HepG2 (cell line): ENCODE results near the gene CFL1. TPM values are rescaled to one million over a fixed set of nuclear protein-coding genes. Genes with fewer than 3 reads are reported as not detected.

Experiments
- AGO1 ChIP-seq: fragments of 200-400 bp; formaldehyde crosslinking; IDR thresholded peaks from 2 replicates; pipeline ENCODE4 v1.6.1; 2017; ENCODE audit warnings: mild to moderate bottlenecking, low read depth, low read length, moderate library complexity; ENCODE audit not compliant: poor library complexity, severe bottlenecking
- AHDC1 ChIP-seq: sonication (generic); formaldehyde crosslinking; IDR thresholded peaks from 2 replicates; pipeline ENCODE4 v1.5.1; 2020; ENCODE audit warnings: mild to moderate bottlenecking, missing genetic modification reagents, borderline replicate concordance
- CREB1 ChIP-seq, 2 experiments: fragments of 450-650 bp in 1 of 2; IDR thresholded peaks; 2 replicates each; pipeline ENCODE4 v1.6.1; 2016 to 2017; ENCODE audit warnings: control low read depth in 1 of 2, mild to moderate bottlenecking in 1 of 2, missing compliant biosample characterization in 1 of 2, missing genetic modification characterization in 1 of 2
- ELF4 ChIP-seq: sonication (generic); formaldehyde crosslinking; IDR thresholded peaks from 2 replicates; pipeline ENCODE4 v1.5.0; 2020; ENCODE audit warnings: missing genetic modification reagents, mild to moderate bottlenecking, moderate library complexity, borderline replicate concordance
- HCFC1 ChIP-seq: fragments of 150-350 bp; IDR thresholded peaks from 2 replicates; pipeline ENCODE4 v1.6.1; 2014; ENCODE audit warnings: low read depth, low read length
- HOXA3 ChIP-seq: sonication (generic); formaldehyde crosslinking; IDR thresholded peaks from 2 replicates; pipeline ENCODE4 v1.5.0; 2020; ENCODE audit warnings: missing genetic modification reagents
- JUND ChIP-seq: sonication (generic); formaldehyde crosslinking; IDR thresholded peaks from 2 replicates; pipeline ENCODE4 v1.8.0; 2022; ENCODE audit warnings: mild to moderate bottlenecking, missing genetic modification reagents
- KDM3A ChIP-seq: IDR thresholded peaks from 2 replicates; pipeline ENCODE4 v1.6.1; 2018; ENCODE audit warnings: low read depth, missing compliant biosample characterization
- KLF6 ChIP-seq: IDR thresholded peaks from 2 replicates; pipeline ENCODE4 v1.8.0; 2016; ENCODE audit warnings: missing biosample characterization, missing genetic modification reagents
- MED13 ChIP-seq: sonication (generic); formaldehyde crosslinking; IDR thresholded peaks from 2 replicates; pipeline ENCODE4 v1.5.0; 2020; ENCODE audit warnings: missing genetic modification reagents
- POGK ChIP-seq: sonication (generic); formaldehyde crosslinking; conservative IDR thresholded peaks from 2 replicates; pipeline ENCODE4 v1.8.0; 2022; ENCODE audit warnings: mild to moderate bottlenecking, moderate library complexity, missing genetic modification reagents
- PRMT3 ChIP-seq: sonication (generic); formaldehyde crosslinking; IDR thresholded peaks from 2 replicates; pipeline ENCODE4 v1.8.1; 2022; ENCODE audit warnings: low read depth, mild to moderate bottlenecking, moderate library complexity, missing genetic modification reagents, borderline replicate concordance
- REPIN1 ChIP-seq: sonication (generic); formaldehyde crosslinking; IDR thresholded peaks from 2 replicates; pipeline ENCODE4 v1.8.0; 2022; ENCODE audit warnings: missing genetic modification reagents, low read depth, mild to moderate bottlenecking, borderline replicate concordance
- THAP8 ChIP-seq: sonication (generic); formaldehyde crosslinking; IDR thresholded peaks from 2 replicates; pipeline ENCODE4 v1.5.1; 2020; ENCODE audit warnings: missing genetic modification reagents, mild to moderate bottlenecking, borderline replicate concordance
- ZBTB25 ChIP-seq: IDR thresholded peaks from 2 replicates; pipeline ENCODE4 v1.6.1; 2018; ENCODE audit warnings: missing genetic modification reagents
- ZMYM3 ChIP-seq: sonication (generic); formaldehyde crosslinking; IDR thresholded peaks from 2 replicates; pipeline ENCODE4 v1.5.1; 2020; ENCODE audit warnings: mild to moderate bottlenecking, missing genetic modification reagents
- ZNF20 ChIP-seq: sonication (generic); formaldehyde crosslinking; IDR thresholded peaks from 2 replicates; pipeline ENCODE4 v1.4.0; 2020; ENCODE audit warnings: mild to moderate bottlenecking, moderate library complexity, missing genetic modification reagents
- ZNF530 ChIP-seq: sonication (generic); formaldehyde crosslinking; IDR thresholded peaks from 2 replicates; pipeline ENCODE4 v1.5.0; 2020; ENCODE audit warnings: low read depth, mild to moderate bottlenecking, missing genetic modification reagents
- ZNF652 ChIP-seq: IDR thresholded peaks from 2 replicates; pipeline ENCODE4 v1.6.1; 2016; ENCODE audit warnings: low read depth, borderline replicate concordance
- polyA plus RNA-seq, 8 experiments: library from polyadenylated mRNA; depleted of rRNA in 3 of 8; stranded (reverse) in 7 of 8; unstranded in 1 of 8; fragments of >200 nt; fragmentation: Illumina TruSeq in 4 of 8; extraction: Trizol in 4 of 8; gene quantifications; 2 replicates each; pipeline versions ENCODE4 v1.2.1 to v1.2.3, GENCODE V29; 2011 to 2016; ENCODE audit warnings: low read depth in 4 of 8, missing spikeins in 1 of 8, mixed read lengths in 1 of 8; ENCODE audit not compliant: insufficient read depth in 1 of 8
- total RNA-seq, 5 experiments: library from RNA; depleted of rRNA; stranded (reverse); fragments of >200 nt; fragmentation: Illumina TruSeq; extraction: Trizol; gene quantifications; 2 replicates each; pipeline ENCODE4 v1.2.3, GENCODE V29; 2016; ENCODE audit warnings: low read depth in 1 of 5

CFL1 gene
- total and polyA plus RNA-seq, 2 of the 13 experiments (the other 11 are each of a cell fraction or from before 2014, with no cell fraction given) = 379 to 383 TPM

GRCh38 chr11:65890324-65891218, 32.6 kb upstream of the CFL1 start, which contains the start of gene CCDC85B (continued):
- TF ChIP-seq ZBTB25 (CRISPR knock-in tag) = no peak
- peak; percentile 61; the same call in 1 of the 2 replicates for TF ChIP-seq JUND
- peak; percentile 77 for TF ChIP-seq PRMT3 (CRISPR knock-in tag)
- TF ChIP-seq MED13 (CRISPR knock-in tag) = no peak
- TF ChIP-seq THAP8 (CRISPR knock-in tag) = 0 out of 2 replicates have a peak, but pooled peaks have one; percentile 82
- peak; percentile 80 for TF ChIP-seq HOXA3 (CRISPR knock-in tag)
- peak; percentile 90 for TF ChIP-seq POGK (CRISPR knock-in tag)
- TF ChIP-seq CREB1 (IDR thresholded peaks at IDR 0.05) = peak; percentile 52; the same call in 1 of the 2 replicates
- TF ChIP-seq CREB1 (CRISPR knock-in tag; IDR thresholded peaks at IDR 0.05) = no peak
- no peak for TF ChIP-seq ZNF530
- 0 out of 2 replicates have a peak, but pooled peaks have one; percentile 51 for TF ChIP-seq KDM3A (CRISPR knock-in tag)
- peak; percentile 99 for TF ChIP-seq AGO1
- TF ChIP-seq KLF6 (CRISPR knock-in tag) = peak; percentile 88; the same call in 1 of the 2 replicates
- no peak for TF ChIP-seq ZNF20 (CRISPR knock-in tag)
- TF ChIP-seq HCFC1 = no peak
- TF ChIP-seq ZMYM3 = no peak
- TF ChIP-seq AHDC1 (CRISPR knock-in tag) = no peak
- TF ChIP-seq ZNF652 (CRISPR knock-in tag) = no peak
- TF ChIP-seq REPIN1 (CRISPR knock-in tag) = peak; percentile 82
- TF ChIP-seq ELF4 (CRISPR knock-in tag) = peak; percentile 72; the same call in 1 of the 2 replicates
